KOPT-K1 (cell line): ENCODE results near the gene HAUS8.
"Not testable (repeated sequence)": the region's sequence is repeated elsewhere in the genome, so short reads cannot be mapped to it uniquely, and the experiment has no call there.

Source experiments
- H3K27ac ChIP-seq: fragments of 200-600 bp; sonication (generic); 2 replicates; pipeline ENCODE4 v1.5.1; 2016; ENCODE audit warnings: antibody characterized with exemption, mild to moderate bottlenecking, low read depth, low read length; ENCODE audit not compliant: poor library complexity, severe bottlenecking
- H3K36me3 ChIP-seq: fragments of 200-600 bp; sonication (generic); 2 replicates; pipeline ENCODE4 v1.5.1; 2017; ENCODE audit warnings: antibody characterized with exemption, mild to moderate bottlenecking, low read length, moderate library complexity; ENCODE audit not compliant: insufficient read depth
- H3K9me3 ChIP-seq: fragments of 200-600 bp; sonication (generic); 2 replicates; pipeline ENCODE4 v1.5.1; 2017; ENCODE audit warnings: antibody characterized with exemption, low read length, mild to moderate bottlenecking; ENCODE audit not compliant: insufficient read depth, poor library complexity, severe bottlenecking

The HAUS8 gene

DNA sequence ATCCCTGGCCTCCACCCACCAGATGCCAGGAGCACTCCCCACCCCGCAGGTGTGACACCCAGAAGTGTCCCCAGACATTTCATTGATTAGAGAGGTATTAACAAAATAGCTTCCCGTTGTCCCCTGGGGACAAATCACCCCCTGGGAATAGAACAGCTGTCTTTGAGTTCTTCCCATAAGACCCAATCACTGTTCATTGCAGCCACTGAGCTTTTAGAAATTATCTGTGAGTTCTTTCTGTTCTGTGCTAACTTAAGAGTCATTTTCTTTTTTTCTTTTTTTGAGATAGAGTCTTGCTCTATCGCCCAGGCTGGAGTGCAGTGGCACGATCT is 33.2 kb upstream of the HAUS8 start:
- peaks cover 93% of the 10 kb centered on the region for H3K36me3 ChIP-seq
- H3K9me3 ChIP-seq: no peaks in the 10 kb centered on the region
- no peak overlapping the region for H3K27ac ChIP-seq

DNA sequence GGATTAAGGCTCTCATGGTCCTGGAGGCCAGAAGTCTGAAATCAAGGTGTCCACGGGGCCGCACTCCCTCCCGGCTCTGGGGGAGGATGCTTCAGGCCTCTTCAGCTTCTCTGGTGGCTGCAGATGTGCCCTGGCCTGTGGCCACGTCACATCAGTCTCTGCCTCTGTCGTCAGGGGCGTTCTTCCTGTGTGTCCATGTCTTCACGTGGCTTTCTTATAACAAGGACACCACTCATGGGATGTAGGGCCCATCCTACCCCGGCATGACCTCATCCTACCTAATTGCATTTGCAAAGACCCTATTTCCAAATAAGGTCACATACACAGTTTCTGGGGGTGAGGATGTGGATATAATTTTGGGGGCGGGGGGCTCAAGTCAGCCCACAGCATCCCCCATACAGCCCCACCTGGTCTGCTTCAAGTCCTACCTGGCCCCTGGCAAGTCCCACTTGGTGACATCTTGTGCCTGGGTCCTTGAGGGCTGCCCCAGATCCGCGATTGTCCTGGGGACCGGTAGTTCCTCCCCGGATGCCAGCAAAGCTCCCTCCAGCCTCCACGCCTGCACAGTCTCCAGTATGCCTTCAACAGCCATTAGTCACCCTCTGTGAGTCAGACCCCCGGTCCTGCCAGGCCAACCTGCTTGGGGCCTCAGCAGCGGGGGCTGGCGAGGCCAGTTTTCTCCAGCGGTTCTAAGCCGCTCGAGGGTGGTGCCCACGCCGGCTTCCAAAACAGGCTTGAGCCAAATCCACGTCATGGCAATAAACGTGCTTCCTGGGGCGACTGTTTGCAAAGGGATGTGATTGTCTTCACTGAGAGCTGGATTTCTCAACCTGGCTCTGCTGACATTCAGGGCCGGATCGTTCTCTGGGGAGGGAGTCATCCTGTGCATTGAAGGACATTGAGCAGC is 32.5 kb upstream of the HAUS8 start:
- Histone ChIP-seq H3K9me3 (peaks cover 4% of the 10 kb centered on the region), H3K27ac (no peak overlapping the region), H3K36me3 (peaks cover 93% of the 10 kb centered on the region)

DNA sequence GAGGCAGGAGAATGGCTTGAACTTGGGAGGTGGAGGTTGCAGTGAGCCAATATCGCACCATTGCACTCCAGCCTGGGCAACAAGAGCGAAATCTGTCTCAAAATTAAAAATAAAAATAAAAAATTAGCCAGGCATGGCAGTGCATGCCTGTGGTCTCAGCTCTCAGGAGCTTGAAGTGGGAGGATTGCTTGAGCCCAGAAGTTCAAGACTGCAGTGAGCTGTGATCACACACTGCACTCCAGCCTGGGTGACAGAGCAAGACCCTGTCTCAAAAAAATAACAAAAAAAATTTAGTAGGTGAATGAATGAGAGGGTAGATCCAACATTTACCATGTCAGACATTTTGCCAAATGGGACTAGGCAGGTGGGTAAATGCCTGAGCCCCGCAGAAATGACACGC is 31.7 kb upstream of the HAUS8 start:
- H3K27ac ChIP-seq, H3K9me3 ChIP-seq: not testable (repeated sequence)
- peaks cover 93% of the 10 kb centered on the region for H3K36me3 ChIP-seq

DNA sequence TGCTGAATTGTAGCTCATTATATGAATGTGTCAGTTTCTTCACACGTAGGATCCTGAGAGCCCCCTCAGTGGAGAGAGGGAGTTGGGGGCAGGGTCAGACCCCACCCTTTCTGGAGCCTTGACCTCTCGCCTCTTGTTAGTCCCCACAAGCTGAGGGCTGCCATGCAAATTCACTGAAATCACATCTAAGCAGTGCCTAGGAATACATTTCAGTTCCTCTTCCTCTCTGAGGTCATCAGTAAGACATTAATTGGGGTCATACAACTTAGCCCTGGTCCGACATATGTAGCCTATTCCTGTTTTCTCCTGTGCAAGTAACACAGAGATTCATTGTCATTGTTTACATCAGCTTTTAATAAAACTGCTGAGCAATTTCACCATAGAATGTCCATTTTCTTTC is 30.3 kb upstream of the HAUS8 start:
- peaks cover 13% of the 10 kb centered on the region for H3K9me3 ChIP-seq
- no peak overlapping the region for H3K27ac ChIP-seq
- peaks cover 95% of the 10 kb centered on the region for H3K36me3 ChIP-seq

DNA sequence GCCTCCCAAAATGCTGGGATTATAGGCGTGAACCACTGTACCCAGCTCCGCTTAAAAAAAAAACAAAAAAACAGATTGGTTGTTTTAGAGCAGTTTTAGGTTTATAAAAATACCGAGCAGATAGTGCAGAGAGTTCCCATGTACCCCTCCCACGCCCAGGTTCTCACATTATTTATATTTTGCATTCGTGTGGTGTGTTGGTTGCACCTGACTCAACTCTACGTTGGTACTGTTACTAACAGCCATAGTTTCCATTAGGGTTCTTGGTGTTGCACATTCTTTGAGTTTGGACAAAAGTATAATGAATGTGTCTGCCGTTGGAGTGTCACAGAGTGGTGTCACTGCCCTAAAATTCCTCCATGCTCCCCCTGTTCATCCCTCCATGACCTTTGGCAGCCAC is 29.4 kb upstream of the HAUS8 start:
- Histone ChIP-seq H3K9me3 (peaks cover 13% of the 10 kb centered on the region), H3K36me3 (peaks cover 88% of the 10 kb centered on the region), H3K27ac (no peak overlapping the region)

DNA sequence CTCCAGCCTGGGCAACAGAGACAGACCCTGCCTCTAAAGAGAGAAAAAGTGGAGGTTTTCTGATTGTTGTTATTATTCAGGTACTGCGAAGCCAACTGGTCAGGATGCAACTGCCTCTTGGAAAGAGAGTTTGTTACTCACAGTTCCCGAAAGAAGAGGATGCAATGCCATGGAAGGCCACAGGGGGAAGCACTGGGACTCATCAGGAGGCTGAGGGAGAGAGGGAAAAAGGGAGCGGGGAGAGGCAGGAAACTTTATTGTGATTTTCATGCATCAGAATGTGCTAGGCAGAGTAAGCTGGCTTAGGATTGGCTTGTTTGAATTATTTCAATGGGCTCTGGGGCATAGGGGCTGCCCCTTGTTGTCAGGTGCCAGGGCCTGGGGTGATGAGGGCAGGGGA is 27.9 kb upstream of the HAUS8 start:
- H3K36me3 ChIP-seq: peaks cover 82% of the 10 kb centered on the region
- H3K9me3 ChIP-seq: peaks cover 13% of the 10 kb centered on the region
- no peak overlapping the region for H3K27ac ChIP-seq

DNA sequence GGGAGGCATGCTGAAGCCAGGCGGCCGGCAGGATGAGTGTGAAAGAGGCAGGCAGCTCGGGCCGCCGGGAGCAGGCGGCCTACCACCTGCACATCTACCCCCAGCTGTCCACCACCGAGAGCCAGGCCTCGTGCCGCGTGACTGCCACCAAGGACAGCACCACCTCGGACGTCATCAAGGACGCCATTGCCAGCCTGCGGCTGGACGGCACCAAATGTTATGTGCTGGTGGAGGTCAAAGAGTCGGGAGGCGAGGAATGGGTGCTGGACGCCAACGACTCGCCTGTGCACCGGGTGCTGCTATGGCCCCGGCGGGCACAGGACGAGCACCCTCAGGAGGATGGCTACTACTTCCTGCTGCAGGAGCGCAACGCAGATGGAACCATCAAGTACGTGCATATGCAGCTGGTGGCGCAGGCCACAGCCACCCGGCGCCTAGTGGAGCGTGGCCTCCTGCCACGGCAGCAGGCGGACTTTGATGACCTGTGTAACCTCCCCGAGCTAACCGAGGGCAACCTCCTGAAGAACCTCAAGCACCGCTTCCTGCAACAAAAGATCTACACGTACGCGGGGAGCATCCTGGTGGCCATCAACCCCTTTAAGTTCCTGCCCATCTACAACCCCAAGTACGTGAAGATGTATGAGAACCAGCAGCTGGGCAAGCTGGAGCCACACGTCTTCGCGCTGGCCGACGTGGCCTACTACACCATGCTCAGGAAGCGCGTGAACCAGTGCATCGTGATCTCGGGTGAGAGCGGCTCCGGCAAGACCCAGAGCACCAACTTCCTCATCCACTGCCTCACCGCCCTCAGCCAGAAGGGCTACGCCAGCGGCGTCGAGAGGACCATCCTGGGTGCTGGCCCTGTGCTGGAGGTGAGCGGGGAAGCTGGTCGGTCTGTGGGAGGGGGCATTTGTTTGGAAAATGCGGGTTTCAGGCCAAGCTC is 26.7 kb upstream of the HAUS8 start:
- Histone ChIP-seq H3K36me3 (peaks cover 72% of the 10 kb centered on the region), H3K27ac (no peak overlapping the region)

DNA sequence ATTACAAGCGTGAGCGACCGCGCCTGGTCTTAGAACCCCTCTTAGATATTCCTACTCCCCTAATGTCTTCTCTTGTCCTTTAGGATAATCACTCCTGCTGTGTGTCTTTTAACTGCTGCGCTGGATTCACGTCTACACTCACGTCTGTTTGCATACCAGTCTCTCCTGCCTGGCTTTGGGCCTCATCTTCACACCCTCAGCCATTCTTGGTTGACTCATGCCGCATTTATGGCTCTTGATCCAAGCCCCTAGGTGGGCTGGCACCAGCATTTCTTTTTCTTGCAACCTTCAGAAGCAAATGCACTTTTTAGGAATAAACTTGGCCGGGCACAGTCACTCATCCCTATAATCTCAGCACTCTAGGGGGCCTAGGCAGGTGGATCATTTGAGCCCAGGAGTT is 23.1 kb upstream of the HAUS8 start:
- H3K27ac ChIP-seq: no peak overlapping the region
- H3K9me3 ChIP-seq: peaks cover 13% of the 10 kb centered on the region
- peaks cover 37% of the 10 kb centered on the region for H3K36me3 ChIP-seq

More for the DNA sequence above, 26.7 kb upstream of the HAUS8 start:
- H3K9me3 ChIP-seq: peaks cover 13% of the 10 kb centered on the region

DNA sequence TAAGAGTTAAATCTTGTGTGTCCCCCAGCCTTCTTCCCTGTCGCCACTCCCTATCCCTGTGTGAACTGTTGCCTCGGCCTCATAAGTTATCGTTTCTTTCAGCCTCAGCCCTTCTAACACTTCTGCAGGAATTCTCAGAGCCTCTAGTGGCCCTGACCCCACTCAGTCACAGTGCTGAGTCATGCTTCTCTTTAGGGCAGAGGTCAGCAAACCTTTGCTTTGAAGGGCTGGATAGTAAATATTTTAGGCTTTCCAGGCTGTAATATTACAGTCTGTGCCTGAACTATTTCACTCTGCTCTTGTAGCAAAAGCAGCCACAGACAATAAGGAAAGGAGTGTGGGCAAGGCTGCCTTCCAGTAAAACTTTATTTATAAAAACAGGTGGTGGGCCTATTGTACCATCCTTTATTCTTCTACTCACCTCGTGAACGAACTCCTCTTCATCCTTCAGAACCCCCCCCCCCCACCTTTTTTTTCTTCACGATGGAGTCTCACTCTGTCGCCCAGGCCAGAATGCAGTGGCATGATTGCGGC is 22.4 kb upstream of the HAUS8 start:
- H3K36me3 ChIP-seq: peaks cover 30% of the 10 kb centered on the region
- no peak overlapping the region for H3K27ac ChIP-seq
- H3K9me3 ChIP-seq: peaks cover 8% of the 10 kb centered on the region

DNA sequence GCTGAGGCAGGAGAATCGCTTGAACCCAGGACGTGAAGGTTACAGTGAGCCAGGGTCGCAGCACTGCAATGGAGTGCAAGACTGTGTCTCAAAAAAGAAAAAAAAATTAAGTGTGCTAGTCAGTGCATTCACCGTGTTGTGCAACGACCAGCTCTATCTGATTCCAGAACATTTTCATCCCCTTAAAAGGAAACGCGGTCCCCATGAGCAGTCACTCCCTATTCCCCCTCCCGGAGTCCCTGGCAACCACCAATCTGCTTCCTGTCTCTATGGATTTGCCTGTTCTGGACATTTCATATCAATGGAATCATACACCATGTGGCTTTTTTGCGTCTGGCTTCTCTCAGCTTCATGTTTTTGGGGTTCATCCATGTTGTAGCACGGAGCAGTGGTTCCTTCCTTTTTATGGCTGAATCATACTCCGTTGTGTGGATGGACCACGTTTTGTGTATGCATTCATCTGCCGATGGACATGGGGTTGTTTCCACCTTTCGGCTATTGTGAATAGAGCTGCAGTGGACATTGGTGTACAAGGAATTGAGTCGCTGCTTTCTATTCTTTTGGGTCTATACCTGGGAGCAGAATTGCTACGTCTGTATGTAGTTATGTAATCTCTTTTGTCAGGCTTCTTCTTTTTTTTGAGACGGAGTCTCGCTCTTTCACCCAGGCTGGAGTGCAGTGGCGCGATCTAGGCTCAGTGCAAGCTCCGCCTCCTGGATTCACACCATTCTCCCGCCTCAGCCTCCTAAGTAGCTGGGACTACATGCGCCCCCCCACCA is 20.1 kb upstream of the HAUS8 start:
- Histone ChIP-seq H3K9me3 (no peaks in the 10 kb centered on the region), H3K36me3 (peaks cover 25% of the 10 kb centered on the region), H3K27ac (no peak overlapping the region)

DNA sequence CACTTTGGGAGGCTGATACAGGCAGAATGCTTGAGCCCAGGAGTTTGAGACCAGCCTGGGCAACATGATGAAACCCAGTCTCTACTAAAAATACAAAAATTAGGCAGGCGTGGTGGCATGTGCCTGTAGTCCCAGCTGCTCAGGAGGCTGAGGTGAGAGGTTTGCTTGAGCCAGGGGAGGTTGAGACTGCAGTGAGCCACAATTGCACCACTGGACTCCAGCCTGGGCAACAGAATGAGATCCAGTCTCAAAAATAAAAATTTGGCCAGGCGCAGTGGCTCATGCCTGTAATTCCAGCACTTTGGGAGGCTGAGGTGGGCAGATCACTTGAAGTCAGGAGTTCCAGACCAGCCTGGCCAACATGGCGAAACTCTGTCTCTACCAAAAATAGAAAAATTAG is 19.4 kb upstream of the HAUS8 start:
- not testable (repeated sequence) for H3K27ac ChIP-seq, H3K9me3 ChIP-seq
- H3K36me3 ChIP-seq: peaks cover 25% of the 10 kb centered on the region

DNA sequence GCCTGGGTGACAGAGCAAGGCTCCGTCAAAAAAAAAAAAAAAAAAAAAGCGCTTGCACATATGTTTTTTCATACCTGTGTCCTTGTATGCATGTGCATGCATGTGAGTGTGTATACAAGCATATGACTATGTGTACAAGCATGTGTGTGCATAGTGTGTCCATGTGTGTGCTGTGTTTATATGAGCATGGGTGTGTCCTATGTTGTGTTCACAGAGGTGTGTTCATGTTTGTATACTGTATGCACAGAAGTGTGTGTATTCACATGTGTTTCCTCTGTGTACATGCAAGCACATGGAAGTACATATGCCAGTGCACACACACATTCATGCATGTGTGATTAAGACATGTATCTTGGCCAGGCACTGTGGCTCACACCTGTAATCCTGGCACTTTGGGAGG is 17.4 kb upstream of the HAUS8 start:
- Histone ChIP-seq H3K36me3 (peaks cover 24% of the 10 kb centered on the region; the same call in 1 of the 2 replicates), H3K9me3 (no peaks in the 10 kb centered on the region)

DNA sequence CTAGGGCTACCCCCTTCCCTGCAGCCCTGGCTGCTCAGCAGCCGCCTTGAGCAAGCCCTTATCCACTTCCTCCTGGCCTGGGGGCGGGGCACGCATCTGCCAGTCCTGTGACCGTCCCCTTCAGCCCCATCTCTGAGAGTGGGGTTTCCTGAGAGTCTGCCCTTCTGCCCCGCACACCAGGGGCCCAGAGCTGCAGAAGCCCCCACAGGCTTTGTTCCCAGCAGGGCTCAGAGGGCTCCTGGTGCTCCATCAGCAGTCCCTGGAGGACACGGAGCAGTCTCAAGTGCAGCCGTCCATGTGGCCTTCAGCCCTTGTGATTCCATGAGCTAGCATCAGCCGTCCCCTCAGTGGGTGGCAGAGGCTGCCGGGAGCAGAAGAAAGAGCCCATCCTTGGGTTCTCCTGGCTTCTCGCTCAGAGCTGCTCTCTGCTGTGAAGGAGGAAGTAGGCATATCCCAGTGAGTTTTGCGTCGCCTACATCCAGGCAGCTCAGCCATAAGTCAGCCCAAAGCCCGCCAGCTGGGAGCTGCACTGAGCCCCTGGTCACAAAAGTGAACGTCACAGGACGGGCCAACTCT is 16.6 kb upstream of the HAUS8 start:
- Histone ChIP-seq H3K36me3 (peaks cover 31% of the 10 kb centered on the region; the same call in 1 of the 2 replicates), H3K27ac (no peak overlapping the region), H3K9me3 (no peaks in the 10 kb centered on the region)

More for the DNA sequence above, 17.4 kb upstream of the HAUS8 start:
- H3K27ac ChIP-seq: no peak overlapping the region

DNA sequence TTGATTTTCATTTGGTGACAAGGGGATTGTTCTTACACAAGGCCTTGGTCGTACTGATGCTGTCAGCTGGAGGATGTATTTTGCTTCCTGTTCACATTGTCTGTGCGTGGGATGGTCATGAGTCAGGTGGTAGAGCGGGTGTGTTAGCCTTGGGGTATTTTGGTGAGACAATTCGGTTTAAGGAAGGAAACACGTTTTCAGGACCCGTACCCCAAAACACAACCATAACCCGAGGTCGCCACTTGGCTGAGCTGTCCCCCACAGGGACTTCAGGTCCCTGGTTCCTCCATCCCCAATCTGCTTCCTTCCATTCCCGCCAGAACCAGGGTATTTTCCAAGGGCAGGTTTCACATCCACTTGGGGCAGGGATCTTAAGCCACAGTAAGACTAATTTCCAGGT is 15.3 kb upstream of the HAUS8 start:
- Histone ChIP-seq H3K27ac (no peak overlapping the region), H3K36me3 (peaks cover 44% of the 10 kb centered on the region; the same call in 1 of the 2 replicates), H3K9me3 (no peaks in the 10 kb centered on the region)
